Measurements from ENCODE around the gene EEFSEC.

GRCh38 chr3:128442949-128443348, 289.7 kb downstream of the EEFSEC start:
- no peak for TF ChIP-seq CTCF (IDR thresholded peaks at IDR 0.05)
- TF ChIP-seq POLR2A (IDR thresholded peaks at IDR 0.05): no peak

All from breast epithelium (tissue), 3 donors.